Endothelial cell of umbilical vein (primary cell): Measurements from ENCODE around the gene DNAJC8. TPM values are rescaled to one million over a fixed set of nuclear protein-coding genes. Genes with fewer than 3 reads are reported as not detected.

ENCODE experiments used
- BruUV-seq: library from RNA; stranded (reverse); fragments of 400-500 nt; replicated peaks from 2 replicates; lab custom pipeline; 2021; lab: Mats Ljungman, UMichigan
- CTCF ChIA-PET: fragments of 300-600, 350-600 bp; sonication (Branson Sonifier 250); formaldehyde crosslinking; loops from one replicate; lab custom pipeline; 2021; ENCODE audit warnings: antibody characterized with exemption, inconsistent platforms; lab: Charles Lee
- POLR2A ChIA-PET: fragments of 300-600, 350-600 bp; sonication (Branson Sonifier 250); formaldehyde crosslinking; loops from one replicate; lab custom pipeline; 2021; ENCODE audit warnings: antibody characterized with exemption, inconsistent platforms; lab: Charles Lee
- DNase-seq: peaks from one replicate; pipeline ENCODE4 v3.0.0-alpha.2; 2011; ENCODE audit warnings: low read depth, low spot score
- FAIRE-seq: peaks from 2 replicates; lab custom pipeline; 2011; peaks lifted over from hg19 to GRCh38; lab: Jason Lieb, UNC
- H2AFZ ChIP-seq: 2 replicates; pipeline ENCODE4 v1.6.0; 2012; ENCODE audit warnings: low read depth, low read length, control low read depth, inconsistent platforms
- H3K27ac ChIP-seq: 2 replicates; pipeline ENCODE4 v1.5.1; 2011; ENCODE audit warnings: low read depth, mild to moderate bottlenecking, control low read depth, low read length, moderate library complexity; ENCODE audit not compliant: insufficient read depth
- H3K27me3 ChIP-seq, 2 experiments: 2 replicates each; pipeline versions ENCODE4 v1.6.0 to v1.6.1; 2011; ENCODE audit warnings: low read length in 2 of 2, mixed read lengths in 1 of 2; ENCODE audit not compliant: control insufficient read depth in 2 of 2, insufficient read depth in 2 of 2
- H3K36me3 ChIP-seq, 2 experiments: 2 replicates in 1 of 2; 3 replicates in 1 of 2; pipeline ENCODE4 v1.5.1; 2011; ENCODE audit warnings: low read length in 2 of 2, mild to moderate bottlenecking in 1 of 2, moderate library complexity in 1 of 2; ENCODE audit not compliant: control insufficient read depth in 2 of 2, insufficient read depth in 2 of 2; ENCODE audit errors: extremely low read depth in 1 of 2
- H3K4me1 ChIP-seq: 3 replicates; pipeline ENCODE4 v1.5.1; 2011; ENCODE audit warnings: mild to moderate bottlenecking, low read length; ENCODE audit not compliant: control insufficient read depth, insufficient read depth; ENCODE audit errors: extremely low read depth
- H3K4me2 ChIP-seq: 2 replicates; pipeline ENCODE4 v1.6.1; 2011; ENCODE audit warnings: low read length, control low read depth, mixed read lengths; ENCODE audit not compliant: insufficient read depth
- H3K4me3 ChIP-seq, 3 experiments: fragments of 200-600 bp in 1 of 3; sonication (generic), shearing (Covaris generic) in 1 of 3; replicated peaks in 1 of 3; 2 replicates each; pipeline ENCODE4 v1.5.1; 2011 to 2016; ENCODE audit warnings: control low read depth in 3 of 3, low read length in 3 of 3, mild to moderate bottlenecking in 2 of 3, inconsistent platforms in 1 of 3, low read depth in 1 of 3, moderate library complexity in 1 of 3; ENCODE audit not compliant: insufficient read depth in 1 of 3
- H3K79me2 ChIP-seq: 2 replicates; pipeline ENCODE4 v1.6.0; 2012; ENCODE audit warnings: low read length, inconsistent platforms; ENCODE audit not compliant: control insufficient read depth, insufficient read depth
- H3K9ac ChIP-seq: replicated peaks from 2 replicates; pipeline ENCODE3; 2011; ENCODE audit warnings: low read length, control low read depth; ENCODE audit not compliant: insufficient read depth; ENCODE audit errors: extremely low read depth
- H3K9me1 ChIP-seq: replicated peaks from 3 replicates; pipeline ENCODE4 v1.6.0; 2011; ENCODE audit warnings: mild to moderate bottlenecking, low read length; ENCODE audit not compliant: control insufficient read depth, insufficient read depth; ENCODE audit errors: extremely low read depth
- H3K9me3 ChIP-seq: replicated peaks from 2 replicates; pipeline ENCODE4 v1.5.1; 2012; ENCODE audit warnings: low read length, inconsistent platforms; ENCODE audit not compliant: control insufficient read depth, insufficient read depth
- H4K20me1 ChIP-seq: replicated peaks from 2 replicates; pipeline ENCODE3; 2011; ENCODE audit warnings: mild to moderate bottlenecking, low read length; ENCODE audit not compliant: control insufficient read depth, insufficient read depth; ENCODE audit errors: extremely low read depth
- CTCF ChIP-seq, 2 donors: IDR thresholded peaks; 1 replicate in 1 of 2; 2 replicates in 1 of 2; pipeline ENCODE4 v1.5.1; 2011; ENCODE audit warnings: low read length in 2 of 2, mild to moderate bottlenecking in 2 of 2, moderate library complexity in 2 of 2, control low read depth in 1 of 2, inconsistent platforms in 1 of 2, low read depth in 1 of 2; ENCODE audit not compliant: insufficient read depth in 1 of 2; ENCODE audit errors: extremely low read depth in 1 of 2
- EZH2 ChIP-seq: IDR thresholded peaks from 2 replicates; pipeline ENCODE4 v1.6.1; 2012; ENCODE audit warnings: borderline replicate concordance, low read depth, mild to moderate bottlenecking, moderate library complexity, low read length, inconsistent platforms; ENCODE audit not compliant: severe bottlenecking
- GATA2 ChIP-seq: IDR thresholded peaks from 2 replicates; pipeline ENCODE4 v1.7.0; 2011; ENCODE audit warnings: low read depth, mild to moderate bottlenecking, moderate library complexity, mixed read lengths, low read length; ENCODE audit not compliant: insufficient read length, insufficient read depth
- JUN ChIP-seq: IDR thresholded peaks from 2 replicates; pipeline ENCODE4 v1.6.1; 2011; ENCODE audit warnings: borderline replicate concordance, low read depth; ENCODE audit not compliant: insufficient read length, insufficient read depth
- MAX ChIP-seq: IDR thresholded peaks from 2 replicates; pipeline ENCODE4 v1.6.1; 2011; ENCODE audit not compliant: insufficient read depth, insufficient read length
- MYC ChIP-seq: IDR thresholded peaks from one replicate; pipeline ENCODE4 v1.6.1; 2011; ENCODE audit warnings: mild to moderate bottlenecking, low read depth, low read length
- POLR2A ChIP-seq: IDR thresholded peaks from 2 replicates; pipeline ENCODE4 v1.6.1; 2012; ENCODE audit warnings: low read depth, mild to moderate bottlenecking, control low read depth, low read length
- POLR2AphosphoS5 ChIP-seq: IDR thresholded peaks from 2 replicates; pipeline ENCODE4 v1.6.1; 2012; ENCODE audit warnings: low read depth, mild to moderate bottlenecking, control low read depth, low read length, moderate library complexity; ENCODE audit not compliant: insufficient read depth
- dilution Hi-C: fragments of 300-500 bp; cut with MboI; formaldehyde crosslinking; loops from one replicate; pipeline ENCODE4 v1.15.0; 2019; ENCODE audit warnings: low sequenced_read_pairs; ENCODE audit not compliant: extremely low pct_ligation_motif_present
- intact Hi-C: fragments of 100-400 bp; cut with micrococcal nuclease; formaldehyde crosslinking; loops from one replicate; pipeline ENCODE4 v1.10.0; 2022
- polyA plus RNA-seq, 4 experiments: library from polyadenylated mRNA; depleted of rRNA in 3 of 4; stranded (reverse) in 3 of 4; unstranded in 1 of 4; fragments of >200 nt; gene quantifications; 2 replicates each; pipeline versions ENCODE4 v1.2.1 to v1.2.3, GENCODE V29; 2011 to 2012; ENCODE audit warnings: missing spikeins in 1 of 4
- total RNA-seq: library from RNA; stranded (reverse); gene quantifications from 2 replicates; pipeline ENCODE4 v1.2.3, GENCODE V29; 2021

Gene DNAJC8
- total and polyA plus RNA-seq, 2 donors (not counting 3 experiments of a cell fraction or from before 2014, with no cell fraction given): 71.0 to 106 TPM

- Histone ChIP-seq H3K9ac (no peak overlapping the region), H3K4me3 (peak overlapping the region; percentile 77 to 98 (median 80)), H3K79me2 (peaks cover 51% of the 10 kb centered on the region), H3K9me3 (no peaks in the 10 kb centered on the region), H3K27me3 (peaks cover 0 to 3% of the 10 kb centered on the region in 2 experiments), H2AFZ (no peak overlapping the region), H3K4me1 (peaks cover 12% of the 10 kb centered on the region), H3K4me2 (peak overlapping the region; percentile 68), H4K20me1 (peaks cover 7% of the 10 kb centered on the region), H3K9me1 (no peaks in the 10 kb centered on the region), H3K27ac (no peak overlapping the region), H3K36me3 (no peaks in the 10 kb centered on the region)
- BruUV-seq: no TSS peak
- FAIRE-seq (no peak), DNase-seq (no peak)
- TF ChIP-seq GATA2: no peak
- no peak for TF ChIP-seq MAX
- TF ChIP-seq MYC: no peak
- TF ChIP-seq POLR2A: no peak
- TF ChIP-seq POLR2AphosphoS5: no peak
- TF ChIP-seq CTCF (IDR thresholded peaks at IDR 0.05; ENCODE audit: extremely low read depth in 1 of 2, insufficient read depth in 1 of 2, low read depth in 1 of 2, low read length in 2 of 2): no peak
- no peak for TF ChIP-seq JUN
- TF ChIP-seq EZH2: no peak
- CTCF ChIA-PET: interaction anchor here (0.6 to 6.1 kb wide), 5 partner anchors 12 to 110 kb away, joined by 3 to 73 read pairs (median 3); partner anchors contain the start of genes ATP5IF1 and MED18
- intact Hi-C loops (no loop called here), dilution Hi-C loops (loop anchor here (25.0 kb wide), 1 partner anchor 352 kb away; no protein-coding TSS in a partner anchor)
- POLR2A ChIA-PET: interaction anchor here (2.1 kb wide), 1 partner anchor 12 kb away, joined by 13 read pairs; no protein-coding TSS in a partner anchor
These were observed 28.0 kb upstream of the DNAJC8 start for GRCh38 chr1:28260803-28261174.
